ENCODE results near the gene CNNM4. TPM values are rescaled to one million over a fixed set of nuclear protein-coding genes. Genes with fewer than 3 reads are reported as not detected.

Gene CNNM4
- polyA plus RNA-seq, 1 of the 3 experiments (the other 2 are of a cell fraction), result 5.5 TPM

DNA sequence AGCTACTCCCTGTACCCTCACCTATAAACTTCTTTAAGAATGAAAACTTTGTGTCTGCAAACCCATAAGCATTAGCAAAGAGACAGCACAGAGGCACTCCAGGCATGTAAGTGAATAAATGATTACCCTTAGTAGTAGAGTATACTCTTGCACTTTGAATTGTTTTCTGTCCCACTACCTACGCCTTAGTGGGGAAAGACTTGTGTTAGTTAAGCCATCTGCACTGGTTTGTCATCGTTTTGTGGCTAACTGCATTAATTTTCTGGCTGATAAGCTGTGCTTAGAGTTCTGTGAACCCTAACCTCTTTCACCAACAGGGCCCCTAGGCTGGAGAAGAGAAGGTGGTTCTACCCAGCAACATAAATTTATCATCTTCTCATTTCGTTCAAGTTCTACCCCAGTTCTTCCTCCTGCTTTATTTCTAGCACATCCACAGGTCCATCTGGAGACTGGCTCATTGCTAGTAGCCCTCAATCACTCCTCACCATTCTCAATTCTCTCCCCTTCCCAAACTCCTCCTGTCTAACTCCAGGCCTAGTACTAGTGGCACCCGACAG is 21.5 kb upstream of the CNNM4 start:
- POLR2A ChIA-PET, result no interaction called here
- Histone ChIP-seq H3K27me3 (ENCODE audit: insufficient read depth) (no peaks in the 10 kb centered on the region), H3K4me3 (ENCODE audit: low read depth in 2 of 2, low read length in 1 of 2) (peak overlapping the region; percentile 63 to 78), H2AFZ (ENCODE audit: low read depth) (peak overlapping the region; percentile 88), H3K27ac (ENCODE audit: low read depth in 2 of 2, low read length in 1 of 2) (peak overlapping the region in 1 of 2 experiments; percentile 40; a peak in 3 of 4 replicates), H3K36me3 (replicated peaks in 1 of 2; ENCODE audit: control insufficient read depth in 1 of 2, insufficient read depth in 2 of 2, low read length in 1 of 2) (peaks cover 0 to 14% of the 10 kb centered on the region in 2 experiments), H3K4me2 (peak overlapping the region; percentile 85), H4K20me1 (ENCODE audit: insufficient read depth) (no peaks in the 10 kb centered on the region), H3K9me2 (no peaks in the 10 kb centered on the region), H3K4me1 (ENCODE audit: control insufficient read depth in 1 of 2, insufficient read depth in 2 of 2, low read depth in 1 of 2, low read length in 1 of 2) (peaks cover 6 to 8% of the 10 kb centered on the region in 2 experiments; a peak in 2 of 4 replicates), H3F3A (replicated peaks; ENCODE audit: insufficient read depth) (no peaks in the 10 kb centered on the region), H3K9ac (peak overlapping the region; percentile 78), H3K79me2 (ENCODE audit: insufficient read depth) (peaks cover 32% of the 10 kb centered on the region), H3K9me3 (no peaks in the 10 kb centered on the region)
- 11% methylated on average over 4 of the region's 4 CpGs for WGBS (ENCODE audit: low lambda C conversion rate)
- CTCF ChIA-PET, result interaction anchor here (0.9 to 1.6 kb wide), 3 partner anchors 22 to 61 kb away, joined by 4 read pairs; no protein-coding TSS in a partner anchor
- no peak for TF ChIP-seq RXRA (IDR thresholded peaks at IDR 0.05; ENCODE audit: borderline replicate concordance, low read depth)
- TF ChIP-seq, protein P1, sequence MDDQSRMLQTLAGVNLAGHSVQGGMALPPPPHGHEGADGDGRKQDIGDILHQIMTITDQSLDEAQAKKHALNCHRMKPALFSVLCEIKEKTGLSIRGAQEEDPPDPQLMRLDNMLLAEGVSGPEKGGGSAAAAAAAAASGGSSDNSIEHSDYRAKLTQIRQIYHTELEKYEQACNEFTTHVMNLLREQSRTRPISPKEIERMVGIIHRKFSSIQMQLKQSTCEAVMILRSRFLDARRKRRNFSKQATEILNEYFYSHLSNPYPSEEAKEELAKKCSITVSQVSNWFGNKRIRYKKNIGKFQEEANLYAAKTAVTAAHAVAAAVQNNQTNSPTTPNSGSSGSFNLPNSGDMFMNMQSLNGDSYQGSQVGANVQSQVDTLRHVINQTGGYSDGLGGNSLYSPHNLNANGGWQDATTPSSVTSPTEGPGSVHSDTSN (IDR thresholded peaks at IDR 0.05), result no peak
- TF ChIP-seq, protein P2, sequence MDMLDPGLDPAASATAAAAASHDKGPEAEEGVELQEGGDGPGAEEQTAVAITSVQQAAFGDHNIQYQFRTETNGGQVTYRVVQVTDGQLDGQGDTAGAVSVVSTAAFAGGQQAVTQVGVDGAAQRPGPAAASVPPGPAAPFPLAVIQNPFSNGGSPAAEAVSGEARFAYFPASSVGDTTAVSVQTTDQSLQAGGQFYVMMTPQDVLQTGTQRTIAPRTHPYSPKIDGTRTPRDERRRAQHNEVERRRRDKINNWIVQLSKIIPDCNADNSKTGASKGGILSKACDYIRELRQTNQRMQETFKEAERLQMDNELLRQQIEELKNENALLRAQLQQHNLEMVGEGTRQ (IDR thresholded peaks at IDR 0.05; ENCODE audit: borderline replicate concordance, low read depth, low read length), result no peak
- no peak for DNase-seq

DNA sequence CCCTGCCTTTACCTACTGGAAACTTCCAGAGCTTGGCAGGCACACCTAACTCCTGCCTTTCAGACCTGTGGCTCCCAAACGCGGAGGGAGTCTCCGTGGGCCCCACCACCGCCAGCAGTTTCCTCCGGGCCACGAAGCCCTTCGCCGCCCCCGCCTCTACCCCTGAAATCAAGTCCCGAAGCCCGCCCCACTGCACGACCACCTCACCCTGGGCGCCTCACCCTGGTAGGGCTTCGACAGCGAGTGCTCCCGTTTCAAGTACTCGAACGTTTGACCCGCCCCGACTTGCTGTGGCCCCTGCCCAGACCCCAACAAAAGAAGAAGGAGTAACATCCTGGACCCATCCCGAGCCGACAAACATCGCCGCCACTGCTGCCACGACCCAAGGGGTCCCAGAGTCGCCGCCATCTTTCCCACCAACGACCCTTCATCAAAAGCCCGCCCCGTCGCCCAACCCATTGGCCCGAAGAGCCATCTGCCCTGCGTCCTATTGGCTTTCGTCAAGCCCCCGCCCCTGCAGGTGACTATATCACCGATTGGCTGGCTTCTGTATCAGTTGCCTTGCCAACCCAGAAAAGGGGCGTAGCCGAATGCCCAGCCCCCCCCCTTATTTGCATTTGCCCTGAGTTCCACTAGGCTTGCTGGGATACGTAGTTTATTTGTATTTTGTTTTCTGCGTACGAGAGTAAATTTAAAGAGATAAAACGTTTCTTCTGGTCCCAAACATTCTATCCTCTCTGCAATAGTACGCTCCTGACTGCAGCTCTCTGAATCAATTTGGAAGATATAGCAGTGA is 20.9 kb upstream of the CNNM4 start, which contains the start of gene LMAN2L:
TSS of gene LMAN2L (minus strand) at position 432 of the 796 bp plus-strand sequence. CDS start at position 408, 24 bp downstream.
- H3K9ac ChIP-seq, result peak within 1 kb of the TSS; percentile 78
- peak within 1 kb of the TSS; percentile 85 for H3K4me2 ChIP-seq
- no peaks in the 10 kb centered on the region for H3K27me3 ChIP-seq (ENCODE audit: insufficient read depth)
- peak; percentile 93 for DNase-seq
- no peaks in the 10 kb centered on the region for H3F3A ChIP-seq (replicated peaks; ENCODE audit: insufficient read depth)
- TF ChIP-seq EP300 (IDR thresholded peaks at IDR 0.05; ENCODE audit: borderline replicate concordance in 1 of 2, low read depth in 1 of 2, low read length in 1 of 2) (no peak), MXI1 (IDR thresholded peaks at IDR 0.05; ENCODE audit: low read depth, low read length) (peak; percentile 64), RXRA (IDR thresholded peaks at IDR 0.05; ENCODE audit: borderline replicate concordance, low read depth) (no peak), CHD2 (IDR thresholded peaks at IDR 0.05; ENCODE audit: low read length, partially characterized antibody) (peak; percentile 89), NRF1 (IDR thresholded peaks at IDR 0.05; ENCODE audit: low read depth, low read length) (peak; percentile 27; the same call in 1 of the 2 replicates), TAF1 (IDR thresholded peaks at IDR 0.05; ENCODE audit: borderline replicate concordance, low read depth, low read length) (peak; percentile 83), FOSL2 (IDR thresholded peaks at IDR 0.05; ENCODE audit: borderline replicate concordance, low read depth) (no peak), TEAD4 (IDR thresholded peaks at IDR 0.05; ENCODE audit: borderline replicate concordance, insufficient read depth) (no peak), POLR2AphosphoS5 (IDR thresholded peaks at IDR 0.05; ENCODE audit: low read depth, low read length) (peak; percentile 84), NFIC (IDR thresholded peaks at IDR 0.05; ENCODE audit: borderline replicate concordance) (no peak), YY1 (IDR thresholded peaks at IDR 0.05; ENCODE audit: low read depth) (peak; percentile 92), RFX5 (IDR thresholded peaks at IDR 0.05; ENCODE audit: low read length) (peak; percentile 57)
- TF ChIP-seq, protein P3, sequence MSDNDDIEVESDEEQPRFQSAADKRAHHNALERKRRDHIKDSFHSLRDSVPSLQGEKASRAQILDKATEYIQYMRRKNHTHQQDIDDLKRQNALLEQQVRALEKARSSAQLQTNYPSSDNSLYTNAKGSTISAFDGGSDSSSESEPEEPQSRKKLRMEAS (IDR thresholded peaks at IDR 0.05; ENCODE audit: low read depth), result peak; percentile 14; the same call in 1 of the 2 replicates
- TF ChIP-seq, protein P1 (IDR thresholded peaks at IDR 0.05), result peak; percentile 51
- TF ChIP-seq, protein P2 (IDR thresholded peaks at IDR 0.05; ENCODE audit: borderline replicate concordance, low read depth, low read length), result no peak; the same call in 1 of the 2 replicates
- TF ChIP-seq, protein P4, sequence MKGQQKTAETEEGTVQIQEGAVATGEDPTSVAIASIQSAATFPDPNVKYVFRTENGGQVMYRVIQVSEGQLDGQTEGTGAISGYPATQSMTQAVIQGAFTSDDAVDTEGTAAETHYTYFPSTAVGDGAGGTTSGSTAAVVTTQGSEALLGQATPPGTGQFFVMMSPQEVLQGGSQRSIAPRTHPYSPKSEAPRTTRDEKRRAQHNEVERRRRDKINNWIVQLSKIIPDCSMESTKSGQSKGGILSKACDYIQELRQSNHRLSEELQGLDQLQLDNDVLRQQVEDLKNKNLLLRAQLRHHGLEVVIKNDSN (IDR thresholded peaks at IDR 0.05; ENCODE audit: borderline replicate concordance, low read depth), result peak; percentile 66; the same call in 1 of the 2 replicates
- H3K4me1 ChIP-seq (ENCODE audit: control insufficient read depth in 1 of 2, insufficient read depth in 2 of 2, low read depth in 1 of 2, low read length in 1 of 2), result peaks cover 6 to 8% of the 10 kb centered on the region in 2 experiments; a peak in 2 of 4 replicates
- H3K9me2 ChIP-seq, result no peaks in the 10 kb centered on the region
- H3K27ac ChIP-seq (ENCODE audit: low read depth in 2 of 2, low read length in 1 of 2), result peak within 1 kb of the TSS; percentile 40 to 45; a peak in 3 of 4 replicates
- CTCF ChIA-PET, result interaction anchor here (0.9 to 1.6 kb wide), 3 partner anchors 22 to 61 kb away, joined by 4 read pairs; no protein-coding TSS in a partner anchor
- peaks cover 32% of the 10 kb centered on the region for H3K79me2 ChIP-seq (ENCODE audit: insufficient read depth)
- H3K36me3 ChIP-seq (replicated peaks in 1 of 2; ENCODE audit: control insufficient read depth in 1 of 2, insufficient read depth in 2 of 2, low read length in 1 of 2), result peaks cover 0 to 10% of the 10 kb centered on the region in 2 experiments
- WGBS (ENCODE audit: low lambda C conversion rate), result 1% methylated on average over 41 of the region's 43 CpGs
- no peaks in the 10 kb centered on the region for H3K9me3 ChIP-seq
- H2AFZ ChIP-seq (ENCODE audit: low read depth), result peak within 1 kb of the TSS; percentile 88
- H4K20me1 ChIP-seq (ENCODE audit: insufficient read depth), result no peaks in the 10 kb centered on the region
- H3K4me3 ChIP-seq (ENCODE audit: low read depth in 2 of 2, low read length in 1 of 2), result peak within 1 kb of the TSS; percentile 63 to 78
- POLR2A ChIA-PET, result no interaction called here
